HG02970 (cell line): ENCODE measurements around the gene MAN2A1.
A peak's percentile ranks its signal among the peaks of the same experiment; 100 is the strongest.

ENCODE experiments used
- ATAC-seq: cut with Tn5 transposase; IDR thresholded peaks from one replicate; pipeline ENCODE4 v1.9.1; 2021; ENCODE audit warnings: mild to moderate bottlenecking, moderate library complexity, moderate number of reproducible peaks; ENCODE audit not compliant: unreplicated experiment, low FRiP score

MAN2A1 gene

GRCh38 chr5:109678447-109678846 is 11.3 kb upstream of the MAN2A1 start:
- ATAC-seq: no peak

DNA sequence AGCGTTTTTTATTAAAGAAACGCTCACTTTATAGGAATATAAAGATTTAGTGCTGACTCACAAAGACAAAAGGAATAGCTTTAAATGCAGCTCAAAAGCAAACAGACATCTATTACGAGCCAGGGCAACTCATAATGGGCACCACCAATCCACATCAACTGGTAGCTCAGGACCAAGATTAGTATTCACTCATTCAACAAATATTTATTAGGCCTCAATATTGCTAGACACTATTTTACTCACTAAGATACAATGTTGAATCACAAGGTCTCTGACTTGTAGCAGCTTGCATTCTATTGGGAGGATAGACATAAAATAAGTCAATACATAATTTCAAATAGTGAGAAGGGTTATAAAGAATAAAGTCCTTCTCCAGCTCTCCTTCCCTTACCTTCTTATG is 8.0 kb upstream of the MAN2A1 start:
- no peak for ATAC-seq

GRCh38 chr5:109682383-109682782 is 7.3 kb upstream of the MAN2A1 start:
- no peak for ATAC-seq

- no peak for ATAC-seq
Measured at GRCh38 chr5:109685916-109686315, 3.8 kb upstream of the MAN2A1 start.

- peak; percentile 6 for ATAC-seq
Measured at GRCh38 chr5:109688630-109688969, 1.1 kb upstream of the MAN2A1 start.

- ATAC-seq: peak; percentile 89
Measured at GRCh38 chr5:109688970-109689739, 572 bp upstream of the MAN2A1 start.

DNA sequence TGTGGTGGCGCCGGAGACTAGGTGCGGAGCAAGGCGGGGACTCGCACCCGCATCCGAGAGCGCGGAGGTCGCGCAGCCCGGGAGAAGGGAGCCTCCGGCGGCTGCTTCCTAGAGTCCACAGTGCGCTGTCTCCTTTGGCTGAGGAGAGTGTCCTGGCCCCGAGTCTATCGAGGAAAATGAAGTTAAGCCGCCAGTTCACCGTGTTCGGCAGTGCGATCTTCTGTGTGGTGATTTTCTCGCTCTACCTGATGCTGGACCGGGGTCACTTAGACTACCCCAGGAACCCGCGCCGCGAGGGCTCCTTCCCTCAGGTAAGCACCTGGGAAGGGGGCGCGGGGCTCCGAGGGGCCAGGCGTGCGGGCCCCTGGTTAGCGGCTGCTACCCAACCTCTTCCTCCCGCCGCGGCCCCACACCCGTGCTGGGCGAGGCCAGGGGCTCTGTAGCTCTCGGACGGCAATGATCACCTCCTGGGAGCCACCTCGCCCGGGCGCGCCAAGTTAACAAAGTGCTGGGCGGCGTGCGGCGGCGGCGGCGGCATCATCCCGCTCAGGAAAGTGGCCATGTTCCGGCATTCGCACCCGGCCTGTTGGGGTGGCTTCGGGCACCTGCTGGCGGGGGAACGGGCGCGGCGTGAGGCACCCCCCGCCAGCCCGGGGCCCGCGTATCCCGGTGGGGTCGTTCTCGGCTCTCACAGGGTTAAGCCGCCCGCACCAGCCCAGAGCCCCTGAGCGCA is 681 bp downstream of the MAN2A1 start:
- ATAC-seq: peak; percentile 1

- ATAC-seq: no peak
Measured at GRCh38 chr5:109690975-109691574, 1.3 kb downstream of the MAN2A1 start.

- ATAC-seq: no peak
Measured at GRCh38 chr5:109691996-109692395, 2.3 kb downstream of the MAN2A1 start.

GRCh38 chr5:109692852-109693251 is 3.1 kb downstream of the MAN2A1 start:
- ATAC-seq: no peak

DNA sequence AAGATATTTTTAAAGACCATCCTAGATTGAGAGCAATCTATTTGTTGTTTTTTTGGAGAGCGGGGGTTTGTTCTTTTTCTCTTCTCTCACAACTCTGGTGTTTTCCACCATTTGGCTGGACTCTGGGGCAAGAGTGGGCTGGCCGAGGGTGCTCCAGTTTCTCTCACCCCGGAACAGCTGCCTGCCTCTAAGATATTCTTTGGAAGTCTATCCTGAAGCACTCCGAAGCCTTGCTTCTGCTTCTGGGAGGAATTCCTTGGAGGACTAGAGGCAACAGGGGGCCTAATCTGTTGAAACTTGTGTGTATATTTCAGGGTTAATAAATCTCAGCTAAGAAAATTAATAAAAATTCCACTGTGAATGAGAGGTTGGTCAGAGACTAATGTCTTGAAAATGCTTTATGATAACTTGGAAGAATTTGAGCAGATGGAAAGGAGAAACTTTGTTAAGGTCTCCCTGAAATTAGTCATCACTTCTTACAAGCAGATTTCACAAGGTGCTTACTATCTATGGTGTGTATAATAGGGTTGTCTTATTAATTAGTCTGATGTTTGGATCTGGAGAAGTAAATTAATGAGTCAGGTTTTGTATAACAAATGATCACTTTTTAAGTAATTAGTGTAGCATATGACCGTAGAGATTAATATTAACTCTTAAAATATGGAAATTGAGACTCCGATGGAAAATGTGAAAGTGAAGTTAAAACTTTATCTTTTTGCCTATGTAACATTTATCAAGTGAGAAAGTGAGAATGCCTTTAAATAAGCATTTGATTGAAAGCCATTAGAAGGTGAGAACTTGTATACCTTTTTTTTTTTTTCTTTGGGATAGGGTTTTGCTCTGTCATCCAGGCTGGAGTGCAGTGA is 4.0 kb downstream of the MAN2A1 start:
- no peak for ATAC-seq

- ATAC-seq: no peak
Measured at GRCh38 chr5:109694451-109694891, 4.7 kb downstream of the MAN2A1 start.

DNA sequence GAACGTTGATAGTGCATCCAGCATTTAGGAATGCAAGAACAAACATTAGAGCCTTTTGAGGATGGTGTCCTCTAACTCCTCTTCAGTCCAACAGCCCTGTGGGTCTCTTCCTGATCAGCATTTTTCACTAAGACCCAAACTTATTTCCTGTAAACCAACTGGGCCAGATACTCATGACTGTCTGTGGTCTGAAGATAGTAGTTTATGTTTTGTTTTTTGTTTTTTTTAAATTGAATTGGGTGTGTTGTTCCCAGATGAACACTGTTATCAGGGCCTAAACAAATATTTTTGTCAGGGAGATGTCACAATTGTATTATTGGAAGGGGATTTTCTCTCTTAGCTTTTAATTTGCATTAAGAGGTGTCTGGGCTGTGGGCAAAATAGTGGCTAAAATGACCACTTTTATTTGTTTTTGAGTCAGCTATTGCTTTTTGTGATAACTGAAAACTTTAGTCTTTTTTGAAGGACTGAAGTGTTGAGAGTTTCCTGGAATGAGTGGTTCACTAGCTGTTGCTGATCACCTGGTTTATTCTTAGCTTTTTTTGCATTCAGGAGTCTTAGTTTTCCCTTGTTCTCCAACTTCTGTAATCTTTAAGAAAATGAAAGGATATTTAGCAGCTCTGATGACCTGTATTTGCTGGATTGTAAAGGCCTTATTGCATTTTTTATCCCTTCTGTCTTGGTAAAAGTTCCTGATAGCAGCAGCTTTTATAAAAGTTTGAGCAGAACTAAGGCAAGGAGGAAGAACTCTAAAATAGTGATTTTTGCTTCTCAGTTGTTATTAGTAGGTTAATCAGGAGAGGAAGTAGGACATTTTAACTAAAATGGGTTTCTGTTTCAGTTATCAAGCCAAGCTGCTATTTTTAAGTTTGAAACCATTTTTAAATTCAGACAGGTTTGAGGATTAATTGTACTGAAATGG is 5.5 kb downstream of the MAN2A1 start:
- peak; percentile 57 for ATAC-seq

DNA sequence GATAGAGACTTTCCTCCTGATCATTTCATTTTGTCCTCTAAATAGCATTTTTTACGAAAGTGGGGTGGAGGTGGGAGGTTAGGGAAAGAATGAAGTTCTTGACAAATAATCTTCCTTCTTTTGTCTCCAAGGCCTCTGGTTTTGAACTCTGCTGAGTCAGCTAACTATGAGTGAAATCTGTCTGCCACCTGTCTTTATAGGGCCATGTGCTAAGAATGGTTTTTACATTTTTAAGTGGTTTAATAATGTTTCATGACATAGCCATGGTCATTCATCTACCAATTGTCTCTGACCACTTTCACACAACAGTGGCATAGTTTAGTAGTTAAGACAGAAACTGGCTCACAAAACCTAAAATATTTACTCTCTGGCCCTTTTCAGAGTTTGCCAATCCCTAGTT is 7.6 kb downstream of the MAN2A1 start:
- ATAC-seq: no peak

GRCh38 chr5:109700516-109701153 is 10.9 kb downstream of the MAN2A1 start:
- no peak for ATAC-seq

- no peak for ATAC-seq
Measured at GRCh38 chr5:109701252-109701651, 11.5 kb downstream of the MAN2A1 start.

DNA sequence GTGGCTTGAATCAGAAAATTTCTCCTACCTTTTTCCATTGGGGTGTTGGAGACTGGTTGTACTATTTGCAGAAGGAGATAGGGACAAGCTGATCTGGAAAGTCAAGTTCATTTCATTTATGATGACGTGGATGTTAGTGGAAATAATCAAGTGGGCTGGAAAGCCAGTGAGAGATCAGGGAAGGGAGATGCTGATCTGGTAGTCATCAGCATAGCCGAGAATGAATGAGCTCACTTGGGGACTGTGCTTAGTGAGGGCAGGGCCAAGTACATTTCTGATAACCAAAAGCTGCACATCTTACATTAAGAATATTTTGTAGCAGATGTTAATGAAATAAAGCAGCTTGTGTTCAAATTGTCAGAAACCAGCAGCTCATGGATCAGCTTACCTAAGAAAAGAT is 12.1 kb downstream of the MAN2A1 start:
- ATAC-seq: no peak

DNA sequence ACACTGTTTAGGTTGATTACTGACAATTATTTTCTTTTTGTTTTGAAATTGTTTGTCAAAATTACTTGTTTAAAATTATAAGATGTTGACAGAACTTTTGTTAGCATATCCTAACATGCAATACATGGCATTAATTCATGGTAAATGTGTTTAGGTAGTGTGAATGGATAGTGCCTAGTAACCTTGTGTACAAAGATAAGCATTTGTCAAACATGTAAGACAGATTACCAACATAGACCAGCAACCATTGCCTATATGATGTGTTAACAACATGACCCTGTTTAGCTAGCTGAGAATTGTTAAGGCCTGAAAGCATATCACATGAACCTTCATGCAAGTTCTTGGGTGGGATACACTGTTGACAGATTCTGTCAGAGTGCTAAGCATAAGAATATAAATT is 13.4 kb downstream of the MAN2A1 start:
- ATAC-seq: no peak

GRCh38 chr5:109703829-109704228 is 14.1 kb downstream of the MAN2A1 start:
- no peak for ATAC-seq
